WTC11 (cell line): ENCODE results near the gene C6orf52. TPM values are rescaled to one million over a fixed set of nuclear protein-coding genes. Genes with fewer than 3 reads are reported as not detected.

Experiments used
- ATAC-seq: fragments of 200-7000 bp; cut with Tn5 transposase; 2 replicates; pipeline ENCODE4 v1.10.0; 2021; ENCODE audit warnings: mild to moderate bottlenecking, moderate library complexity
- CTCF ChIA-PET: fragments of 300-600 bp; sonication (Branson Sonifier 250); formaldehyde crosslinking; loops from one replicate; lab custom pipeline; 2021; ENCODE audit warnings: antibody characterized with exemption; lab: Charles Lee
- POLR2A ChIA-PET: fragments of 350-600 bp; sonication (Branson Sonifier 250); formaldehyde crosslinking; loops from one replicate; lab custom pipeline; 2021; ENCODE audit warnings: antibody characterized with exemption; lab: Charles Lee
- DNase-seq: peaks from one replicate; pipeline ENCODE4 v3.0.0; 2021; ENCODE audit warnings: low spot score
- H3K27ac Mint-ChIP-seq: 2 replicates; pipeline ENCODE4 v1.8.0; 2021; ENCODE audit warnings: mixed read lengths
- H3K27me3 Mint-ChIP-seq: 2 replicates; pipeline ENCODE4 v1.8.0; 2021; ENCODE audit warnings: low read depth, mild to moderate bottlenecking, moderate library complexity, mixed read lengths
- H3K36me3 Mint-ChIP-seq: 2 replicates; pipeline ENCODE4 v1.8.0; 2021; ENCODE audit warnings: mixed read lengths
- H3K4me1 Mint-ChIP-seq: 2 replicates; pipeline ENCODE4 v1.8.0; 2022; ENCODE audit warnings: mixed read lengths
- H3K4me3 Mint-ChIP-seq: 2 replicates; pipeline ENCODE4 v1.8.0; 2021; ENCODE audit warnings: mild to moderate bottlenecking, moderate library complexity, mixed read lengths
- H3K9me3 Mint-ChIP-seq: 2 replicates; pipeline ENCODE4 v1.8.0; 2021; ENCODE audit warnings: mixed read lengths
- ATF1 ChIP-seq: sonication (generic); formaldehyde crosslinking; IDR thresholded peaks from 2 replicates; pipeline ENCODE4 v1.8.1; 2023; ENCODE audit warnings: mild to moderate bottlenecking, moderate library complexity, missing genetic modification reagents
- HMGA2 ChIP-seq: fragments of 250-450 bp; sonication (Bioruptor Pico); IDR thresholded peaks from 2 replicates; pipeline ENCODE4 v1.4.0; 2021; ENCODE audit warnings: mild to moderate bottlenecking, moderate library complexity
- MXD4 ChIP-seq: fragments of 250-450 bp; sonication (Bioruptor Pico); IDR thresholded peaks from 2 replicates; pipeline ENCODE4 v1.8.0; 2021; ENCODE audit warnings: mild to moderate bottlenecking, moderate library complexity, borderline replicate concordance
- OVOL2 ChIP-seq: fragments of 250-450 bp; sonication (Bioruptor Pico); IDR thresholded peaks from 2 replicates; pipeline ENCODE4 v1.9.0; 2021; ENCODE audit warnings: mild to moderate bottlenecking, borderline replicate concordance
- SMAD4 ChIP-seq: sonication (generic); formaldehyde crosslinking; IDR thresholded peaks from 2 replicates; pipeline ENCODE4 v1.8.0; 2022; ENCODE audit warnings: mild to moderate bottlenecking, missing genetic modification reagents
- SOX15 ChIP-seq: fragments of 250-450 bp; sonication (Bioruptor Pico); IDR thresholded peaks from 2 replicates; pipeline ENCODE4 v1.9.0; 2021; ENCODE audit warnings: mild to moderate bottlenecking
- ZNF263 ChIP-seq: sonication (generic); formaldehyde crosslinking; IDR thresholded peaks from 2 replicates; pipeline ENCODE4 v1.8.1; 2022; ENCODE audit warnings: low read depth, mild to moderate bottlenecking, moderate library complexity, missing genetic modification reagents
- ZNF396 ChIP-seq: fragments of 250-450 bp; sonication (Bioruptor Pico); IDR thresholded peaks from 2 replicates; pipeline ENCODE4 v1.8.0; 2021; ENCODE audit warnings: mild to moderate bottlenecking, moderate library complexity, borderline replicate concordance
- ZNF416 ChIP-seq: fragments of 250-450 bp; sonication (Bioruptor Pico); IDR thresholded peaks from 2 replicates; pipeline ENCODE4 v1.9.0; 2021; ENCODE audit warnings: mild to moderate bottlenecking, inconsistent platforms
- ZNF423 ChIP-seq: fragments of 250-450 bp; sonication (Bioruptor Pico); IDR thresholded peaks from 2 replicates; pipeline ENCODE4 v2.1.2; 2022; ENCODE audit warnings: mild to moderate bottlenecking, moderate library complexity
- total RNA-seq: library from RNA; stranded (reverse); gene quantifications from 3 replicates; pipeline ENCODE4 v1.2.3, GENCODE V29; 2021
- TF ChIP-seq, protein P1 (sequence below): sonication (generic); formaldehyde crosslinking; IDR thresholded peaks from 2 replicates; pipeline ENCODE4 v1.8.0; 2023; ENCODE audit warnings: missing genetic modification reagents
- TF ChIP-seq, protein P2 (sequence below): sonication (generic); formaldehyde crosslinking; IDR thresholded peaks from 2 replicates; pipeline ENCODE4 v1.8.0; 2022; ENCODE audit warnings: mild to moderate bottlenecking, missing genetic modification reagents
- TF ChIP-seq, protein P3 (sequence below): sonication (generic); formaldehyde crosslinking; IDR thresholded peaks from 2 replicates; pipeline ENCODE4 v1.8.1; 2023; ENCODE audit warnings: mild to moderate bottlenecking, moderate library complexity, missing genetic modification reagents
- TF ChIP-seq, protein P4 (sequence below): sonication (generic); formaldehyde crosslinking; IDR thresholded peaks from 2 replicates; pipeline ENCODE4 v1.8.1; 2023; ENCODE audit warnings: mild to moderate bottlenecking, missing genetic modification reagents
- TF ChIP-seq, protein P5 (sequence below): sonication (generic); formaldehyde crosslinking; IDR thresholded peaks from 2 replicates; pipeline ENCODE4 v1.8.1; 2023; ENCODE audit warnings: mild to moderate bottlenecking, missing genetic modification reagents, moderate library complexity

Gene C6orf52
- total RNA-seq, 1 experiment from 2014 or later = 0.42 TPM

DNA sequence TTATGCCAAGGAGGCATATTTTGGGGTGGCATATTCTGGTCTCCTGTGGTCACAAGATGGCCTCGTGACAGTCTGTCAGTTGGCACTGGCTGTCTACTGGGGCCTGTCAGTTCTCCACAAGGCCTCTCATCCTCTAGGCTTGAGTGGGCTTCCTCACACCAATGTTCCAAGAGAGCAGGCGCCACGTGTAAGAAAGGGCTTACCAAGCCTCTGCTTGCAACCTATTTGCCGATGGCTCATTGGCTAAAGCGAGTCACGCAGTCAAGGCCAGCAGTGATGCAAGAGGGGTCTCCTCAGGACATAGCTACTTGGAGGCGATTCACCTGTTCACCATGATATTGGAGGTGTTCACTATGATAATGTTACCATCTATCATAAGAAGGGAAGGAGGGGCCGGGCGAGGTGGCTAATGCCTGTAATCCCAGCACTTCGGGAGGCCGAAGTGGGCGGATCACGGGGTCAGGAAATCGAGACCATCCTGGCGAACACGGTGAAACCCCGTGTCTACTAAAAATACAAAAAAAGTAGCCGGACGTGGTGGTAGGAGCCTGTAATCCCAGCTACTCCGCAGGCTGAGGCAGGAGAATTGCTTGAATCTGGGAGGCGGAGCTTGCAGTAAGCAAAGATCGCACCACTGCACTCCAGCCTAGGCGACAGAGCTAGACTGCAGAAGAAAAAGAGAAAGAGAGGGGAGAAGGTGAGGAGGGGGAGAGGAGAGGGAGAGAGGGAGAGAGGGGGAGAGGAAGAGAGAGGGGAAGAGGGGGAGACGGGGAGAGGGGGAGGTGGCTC is 35.3 kb downstream of the C6orf52 start:
- Mint-ChIP-seq H3K27ac (no peak overlapping the region), H3K4me1 (no peaks in the 10 kb centered on the region), H3K9me3 (peaks cover 15% of the 10 kb centered on the region), H3K36me3 (no peaks in the 10 kb centered on the region), H3K27me3 (peaks cover 13% of the 10 kb centered on the region; the same call in 1 of the 2 replicates), H3K4me3 (peak overlapping the region; percentile 60)
- CTCF ChIA-PET = interaction anchor here (0.6 to 2.1 kb wide), 3 partner anchors 37 to 181 kb away, joined by 3 to 6 read pairs (median 3); no protein-coding TSS in a partner anchor
- TF ChIP-seq SOX15 (CRISPR knock-in tag) (no peak), OVOL2 (CRISPR knock-in tag) (no peak), HMGA2 (no peak), MXD4 (no peak), ZNF263 (no peak), ZNF396 (CRISPR knock-in tag) (no peak)
- TF ChIP-seq, protein P1, sequence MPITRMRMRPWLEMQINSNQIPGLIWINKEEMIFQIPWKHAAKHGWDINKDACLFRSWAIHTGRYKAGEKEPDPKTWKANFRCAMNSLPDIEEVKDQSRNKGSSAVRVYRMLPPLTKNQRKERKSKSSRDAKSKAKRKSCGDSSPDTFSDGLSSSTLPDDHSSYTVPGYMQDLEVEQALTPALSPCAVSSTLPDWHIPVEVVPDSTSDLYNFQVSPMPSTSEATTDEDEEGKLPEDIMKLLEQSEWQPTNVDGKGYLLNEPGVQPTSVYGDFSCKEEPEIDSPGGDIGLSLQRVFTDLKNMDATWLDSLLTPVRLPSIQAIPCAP (CRISPR knock-in tag) = no peak
- TF ChIP-seq, protein P2, sequence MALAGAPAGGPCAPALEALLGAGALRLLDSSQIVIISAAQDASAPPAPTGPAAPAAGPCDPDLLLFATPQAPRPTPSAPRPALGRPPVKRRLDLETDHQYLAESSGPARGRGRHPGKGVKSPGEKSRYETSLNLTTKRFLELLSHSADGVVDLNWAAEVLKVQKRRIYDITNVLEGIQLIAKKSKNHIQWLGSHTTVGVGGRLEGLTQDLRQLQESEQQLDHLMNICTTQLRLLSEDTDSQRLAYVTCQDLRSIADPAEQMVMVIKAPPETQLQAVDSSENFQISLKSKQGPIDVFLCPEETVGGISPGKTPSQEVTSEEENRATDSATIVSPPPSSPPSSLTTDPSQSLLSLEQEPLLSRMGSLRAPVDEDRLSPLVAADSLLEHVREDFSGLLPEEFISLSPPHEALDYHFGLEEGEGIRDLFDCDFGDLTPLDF (CRISPR knock-in tag) = no peak
- TF ChIP-seq, protein P3, sequence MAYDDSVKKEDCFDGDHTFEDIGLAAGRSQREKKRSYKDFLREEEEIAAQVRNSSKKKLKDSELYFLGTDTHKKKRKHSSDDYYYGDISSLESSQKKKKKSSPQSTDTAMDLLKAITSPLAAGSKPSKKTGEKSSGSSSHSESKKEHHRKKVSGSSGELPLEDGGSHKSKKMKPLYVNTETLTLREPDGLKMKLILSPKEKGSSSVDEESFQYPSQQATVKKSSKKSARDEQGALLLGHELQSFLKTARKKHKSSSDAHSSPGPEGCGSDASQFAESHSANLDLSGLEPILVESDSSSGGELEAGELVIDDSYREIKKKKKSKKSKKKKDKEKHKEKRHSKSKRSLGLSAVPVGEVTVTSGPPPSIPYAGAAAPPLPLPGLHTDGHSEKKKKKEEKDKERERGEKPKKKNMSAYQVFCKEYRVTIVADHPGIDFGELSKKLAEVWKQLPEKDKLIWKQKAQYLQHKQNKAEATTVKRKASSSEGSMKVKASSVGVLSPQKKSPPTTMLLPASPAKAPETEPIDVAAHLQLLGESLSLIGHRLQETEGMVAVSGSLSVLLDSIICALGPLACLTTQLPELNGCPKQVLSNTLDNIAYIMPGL (CRISPR knock-in tag) = no peak
- ATAC-seq = no peak; the same call in 1 of the 2 replicates
- no peak for DNase-seq
- POLR2A ChIA-PET = interaction anchor here (0.6 to 0.7 kb wide), 2 partner anchors 26 to 65 kb away, joined by 3 to 4 read pairs; no protein-coding TSS in a partner anchor

DNA sequence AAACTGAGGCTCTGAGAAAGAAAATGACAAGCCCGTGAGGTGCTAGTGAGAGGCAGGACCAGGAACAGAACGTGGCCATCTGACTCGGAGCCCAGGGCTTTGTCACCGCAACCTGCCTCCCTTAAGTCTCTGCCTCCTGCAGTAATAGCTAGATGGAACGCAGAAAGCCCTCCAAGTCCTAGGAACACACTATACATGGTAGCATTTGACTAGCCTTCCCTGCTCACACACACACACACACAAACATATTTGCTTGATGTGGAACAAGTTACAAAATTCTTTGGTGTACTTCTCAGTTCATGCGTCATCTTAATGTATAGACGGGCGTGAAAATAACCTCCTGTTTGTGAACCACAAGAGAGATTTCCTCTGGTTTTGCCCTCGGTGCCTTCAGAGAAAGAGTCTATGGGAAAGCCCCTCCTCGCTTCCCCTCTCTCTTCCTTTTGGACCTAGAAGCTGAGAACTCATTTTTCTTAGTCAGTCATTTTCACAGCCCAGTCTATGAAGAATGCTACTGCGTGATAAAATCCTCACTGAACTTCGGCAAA is 38.8 kb downstream of the C6orf52 start:
- ChIA-PET CTCF (interaction anchor here (0.7 kb wide), 1 partner anchor 419 kb away, joined by 3 read pairs; no protein-coding TSS in a partner anchor), POLR2A (no interaction called here)
- Mint-ChIP-seq H3K27me3 (peaks cover 8% of the 10 kb centered on the region; the same call in 1 of the 2 replicates), H3K36me3 (no peaks in the 10 kb centered on the region)
- TF ChIP-seq, protein P4, sequence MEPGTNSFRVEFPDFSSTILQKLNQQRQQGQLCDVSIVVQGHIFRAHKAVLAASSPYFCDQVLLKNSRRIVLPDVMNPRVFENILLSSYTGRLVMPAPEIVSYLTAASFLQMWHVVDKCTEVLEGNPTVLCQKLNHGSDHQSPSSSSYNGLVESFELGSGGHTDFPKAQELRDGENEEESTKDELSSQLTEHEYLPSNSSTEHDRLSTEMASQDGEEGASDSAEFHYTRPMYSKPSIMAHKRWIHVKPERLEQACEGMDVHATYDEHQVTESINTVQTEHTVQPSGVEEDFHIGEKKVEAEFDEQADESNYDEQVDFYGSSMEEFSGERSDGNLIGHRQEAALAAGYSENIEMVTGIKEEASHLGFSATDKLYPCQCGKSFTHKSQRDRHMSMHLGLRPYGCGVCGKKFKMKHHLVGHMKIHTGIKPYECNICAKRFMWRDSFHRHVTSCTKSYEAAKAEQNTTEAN (CRISPR knock-in tag) = no peak
- TF ChIP-seq ZNF416 (CRISPR knock-in tag) (no peak), SMAD4 (CRISPR knock-in tag) (no peak), ZNF396 (CRISPR knock-in tag) (no peak), ZNF423 (CRISPR knock-in tag) (no peak), ATF1 (CRISPR knock-in tag) (no peak)
- TF ChIP-seq, protein P3 (CRISPR knock-in tag) = no peak
- TF ChIP-seq, protein P5, sequence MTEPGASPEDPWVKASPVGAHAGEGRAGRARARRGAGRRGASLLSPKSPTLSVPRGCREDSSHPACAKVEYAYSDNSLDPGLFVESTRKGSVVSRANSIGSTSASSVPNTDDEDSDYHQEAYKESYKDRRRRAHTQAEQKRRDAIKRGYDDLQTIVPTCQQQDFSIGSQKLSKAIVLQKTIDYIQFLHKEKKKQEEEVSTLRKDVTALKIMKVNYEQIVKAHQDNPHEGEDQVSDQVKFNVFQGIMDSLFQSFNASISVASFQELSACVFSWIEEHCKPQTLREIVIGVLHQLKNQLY (CRISPR knock-in tag) = no peak
- TF ChIP-seq, all 79 proteins: peak for 0
- Mint-ChIP-seq H3K27ac (no peak overlapping the region), H3K4me1 (no peaks in the 10 kb centered on the region), H3K4me3 (no peak overlapping the region), H3K9me3 (peaks cover under 1% of the 10 kb centered on the region; the same call in 1 of the 2 replicates)
- DNase-seq (no peak), ATAC-seq (no peak)
